HEK293T (cell line): ENCODE measurements around the gene GNE.

Experiments used
- ARNT ChIP-seq: fragments of 450-650 bp; IDR thresholded peaks from 2 replicates; pipeline ENCODE4 v1.6.1; 2017; ENCODE audit warnings: mild to moderate bottlenecking
- BHLHE40 ChIP-seq: fragments of 450-650 bp; IDR thresholded peaks from 2 replicates; pipeline ENCODE4 v1.6.1; 2016; ENCODE audit warnings: mild to moderate bottlenecking, moderate library complexity, borderline replicate concordance
- ELF4 ChIP-seq: fragments of 450-650 bp; IDR thresholded peaks from 2 replicates; pipeline ENCODE4 v1.6.1; 2017; ENCODE audit warnings: antibody characterized with exemption
- FOXA1 ChIP-seq: fragments of 450-650 bp; IDR thresholded peaks from 2 replicates; pipeline ENCODE4 v1.6.1; 2016; ENCODE audit warnings: mild to moderate bottlenecking
- HDGF ChIP-seq: fragments of 450-650 bp; IDR thresholded peaks from 2 replicates; pipeline ENCODE4 v1.6.1; 2017; ENCODE audit warnings: antibody characterized with exemption, borderline replicate concordance
- L3MBTL2 ChIP-seq: fragments of 450-650 bp; conservative IDR thresholded peaks from 2 replicates; pipeline ENCODE4 v1.6.1; 2016; ENCODE audit warnings: mild to moderate bottlenecking
- LEF1 ChIP-seq: fragments of 450-650 bp; IDR thresholded peaks from 2 replicates; pipeline ENCODE4 v1.6.1; 2017; ENCODE audit warnings: mild to moderate bottlenecking, borderline replicate concordance
- NFRKB ChIP-seq: fragments of 450-650 bp; IDR thresholded peaks from 2 replicates; pipeline ENCODE4 v1.6.1; 2016; ENCODE audit warnings: mild to moderate bottlenecking, moderate library complexity
- SP1 ChIP-seq: fragments of 450-650 bp; IDR thresholded peaks from 2 replicates; pipeline ENCODE4 v1.6.1; 2017
- TARDBP ChIP-seq: fragments of 450-650 bp; IDR thresholded peaks from 2 replicates; pipeline ENCODE4 v1.6.1; 2016

GRCh38 chr9:36213989-36214388, 44.3 kb downstream of the GNE start:
- TF ChIP-seq ELF4 (no peak), BHLHE40 (no peak), L3MBTL2 (no peak), LEF1 (no peak), TARDBP (no peak), SP1 (no peak), NFRKB (no peak), FOXA1 (no peak), HDGF (no peak), ARNT (no peak)
